CD14-positive monocyte (primary cell): ENCODE data around the gene DHRS3. TPM values are rescaled to one million over a fixed set of nuclear protein-coding genes. Genes with fewer than 3 reads are reported as not detected.

ENCODE experiments used
- DNase-seq, 3 donors: peaks; one replicate each; pipeline ENCODE4 v3.0.0-alpha.2; 2011 to 2022
- H2AFZ ChIP-seq: 2 replicates; pipeline ENCODE4 v1.6.0; 2012; ENCODE audit warnings: mild to moderate bottlenecking, low read depth, low read length, inconsistent platforms; ENCODE audit not compliant: insufficient read depth, poor library complexity, severe bottlenecking
- H3K27ac ChIP-seq, 2 donors: 1 replicate in 1 of 2; 2 replicates in 1 of 2; pipeline ENCODE4 v1.5.1; 2012 to 2013; ENCODE audit warnings: low read length in 2 of 2, control low read depth in 1 of 2, inconsistent platforms in 1 of 2, low read depth in 1 of 2, mild to moderate bottlenecking in 1 of 2
- H3K27me3 ChIP-seq, 2 donors: one replicate each; pipeline versions ENCODE4 v1.6.0 to v1.6.1; 2011 to 2013; ENCODE audit warnings: low read length in 2 of 2; ENCODE audit not compliant: control insufficient read depth in 2 of 2, insufficient read depth in 2 of 2
- H3K36me3 ChIP-seq, 2 donors: replicated peaks in 1 of 2; 1 replicate in 1 of 2; 2 replicates in 1 of 2; pipeline versions ENCODE4 v1.5.1 to v1.6.1; 2012 to 2013; ENCODE audit warnings: low read length in 2 of 2, control low read depth in 1 of 2, inconsistent platforms in 1 of 2, mild to moderate bottlenecking in 1 of 2; ENCODE audit not compliant: insufficient read depth in 2 of 2, control insufficient read depth in 1 of 2
- H3K4me1 ChIP-seq, 2 donors: 1 replicate in 1 of 2; 2 replicates in 1 of 2; pipeline versions ENCODE4 v1.5.1 to v1.6.1; 2012 to 2013; ENCODE audit warnings: low read length in 2 of 2, control low read depth in 1 of 2, inconsistent platforms in 1 of 2, mild to moderate bottlenecking in 1 of 2, moderate library complexity in 1 of 2; ENCODE audit not compliant: insufficient read depth in 2 of 2, control insufficient read depth in 1 of 2
- H3K4me2 ChIP-seq: replicated peaks from 2 replicates; pipeline ENCODE3; 2012; ENCODE audit warnings: low read length, moderate library complexity, mild to moderate bottlenecking; ENCODE audit not compliant: poor library complexity, severe bottlenecking; ENCODE audit errors: extremely low read depth
- H3K4me3 ChIP-seq, 3 experiments: fragments of 200-600 bp in 1 of 3; sonication (generic) in 1 of 3; replicated peaks in 1 of 3; 1 replicate in 2 of 3; 2 replicates in 1 of 3; pipeline ENCODE4 v1.5.1; 2011 to 2013; ENCODE audit warnings: low read length in 3 of 3, mild to moderate bottlenecking in 3 of 3, control low read depth in 2 of 3, low read depth in 2 of 3, inconsistent platforms in 1 of 3, moderate library complexity in 1 of 3
- H3K79me2 ChIP-seq: 2 replicates; pipeline ENCODE4 v1.6.0; 2012; ENCODE audit warnings: mild to moderate bottlenecking, control low read depth, inconsistent platforms, low read length, moderate library complexity; ENCODE audit not compliant: insufficient read depth
- H3K9ac ChIP-seq: 2 replicates; pipeline ENCODE4 v1.6.0; 2017; ENCODE audit warnings: low read length, mild to moderate bottlenecking; ENCODE audit not compliant: insufficient read depth, poor library complexity, severe bottlenecking
- H3K9me3 ChIP-seq, 2 donors: replicated peaks in 1 of 2; 1 replicate in 1 of 2; 2 replicates in 1 of 2; pipeline versions ENCODE4 v1.5.1 to v1.6.1; 2012 to 2013; ENCODE audit warnings: low read length in 2 of 2, control low read depth in 1 of 2; ENCODE audit not compliant: control insufficient read depth in 1 of 2, insufficient read depth in 1 of 2
- H4K20me1 ChIP-seq: 2 replicates; pipeline ENCODE4 v1.6.0; 2012; ENCODE audit warnings: mild to moderate bottlenecking, low read length, control low read depth, moderate library complexity; ENCODE audit not compliant: insufficient read depth
- H3K27ac Mint-ChIP-seq, 7 donors: one replicate each; pipeline ENCODE4 v1.8.0; 2020; ENCODE audit warnings: mild to moderate bottlenecking in 7 of 7, mixed read lengths in 7 of 7, moderate library complexity in 6 of 7, inconsistent platforms in 2 of 7
- H3K27me3 Mint-ChIP-seq, 3 donors: one replicate each; pipeline ENCODE4 v1.8.0; 2021 to 2022; ENCODE audit warnings: low read depth in 3 of 3, mild to moderate bottlenecking in 3 of 3, mixed read lengths in 3 of 3, moderate library complexity in 3 of 3, inconsistent platforms in 1 of 3
- H3K36me3 Mint-ChIP-seq, 2 donors: one replicate each; pipeline ENCODE4 v1.8.0; 2020; ENCODE audit warnings: mixed read lengths in 2 of 2, inconsistent platforms in 1 of 2, mild to moderate bottlenecking in 1 of 2
- H3K4me1 Mint-ChIP-seq: one replicate; pipeline ENCODE4 v1.8.0; 2020; ENCODE audit warnings: mild to moderate bottlenecking, mixed read lengths
- H3K4me3 Mint-ChIP-seq, 2 donors: one replicate each; pipeline ENCODE4 v1.8.0; 2020; ENCODE audit warnings: mild to moderate bottlenecking in 2 of 2, mixed read lengths in 2 of 2, moderate library complexity in 1 of 2
- H3K9me3 Mint-ChIP-seq, 7 donors: one replicate each; pipeline ENCODE4 v1.8.0; 2020 to 2022; ENCODE audit warnings: mixed read lengths in 7 of 7, mild to moderate bottlenecking in 6 of 7, moderate library complexity in 6 of 7, inconsistent platforms in 2 of 7
- WGBS: methylation state at CpG from one replicate; pipeline ENCODE4 v1.1.5; 2013; ENCODE audit warnings: missing lambda C conversion rate; ENCODE audit not compliant: insufficient coverage; 5-methylcytosine and 5-hydroxymethylcytosine counted together
- intact Hi-C, 2 donors: fragments of 100-400 bp; cut with micrococcal nuclease; formaldehyde crosslinking; loops; one replicate each; pipeline versions ENCODE4 v1.15.0 to v1.15.1; 2023
- polyA plus RNA-seq, 3 donors: library from polyadenylated mRNA; depleted of rRNA in 1 of 3; unstranded in 2 of 3; stranded (reverse) in 1 of 3; fragments of 300-500 nt in 2 of 3; fragments of >200 nt in 1 of 3; fragmentation: Illumina TruSeq in 2 of 3; gene quantifications; 1 replicate in 2 of 3; 2 replicates in 1 of 3; pipeline ENCODE4 v1.2.3, GENCODE V29; 2012 to 2021
- TF ChIP-seq, protein P1 (sequence below): fragments of 200-600 bp; IDR thresholded peaks from one replicate; pipeline ENCODE4 v1.8.0; 2022; ENCODE audit warnings: antibody characterized with exemption, mild to moderate bottlenecking

Gene DHRS3
- polyA plus RNA-seq, 3 donors: 0.23 to 0.59 (median 0.29) TPM

DNA sequence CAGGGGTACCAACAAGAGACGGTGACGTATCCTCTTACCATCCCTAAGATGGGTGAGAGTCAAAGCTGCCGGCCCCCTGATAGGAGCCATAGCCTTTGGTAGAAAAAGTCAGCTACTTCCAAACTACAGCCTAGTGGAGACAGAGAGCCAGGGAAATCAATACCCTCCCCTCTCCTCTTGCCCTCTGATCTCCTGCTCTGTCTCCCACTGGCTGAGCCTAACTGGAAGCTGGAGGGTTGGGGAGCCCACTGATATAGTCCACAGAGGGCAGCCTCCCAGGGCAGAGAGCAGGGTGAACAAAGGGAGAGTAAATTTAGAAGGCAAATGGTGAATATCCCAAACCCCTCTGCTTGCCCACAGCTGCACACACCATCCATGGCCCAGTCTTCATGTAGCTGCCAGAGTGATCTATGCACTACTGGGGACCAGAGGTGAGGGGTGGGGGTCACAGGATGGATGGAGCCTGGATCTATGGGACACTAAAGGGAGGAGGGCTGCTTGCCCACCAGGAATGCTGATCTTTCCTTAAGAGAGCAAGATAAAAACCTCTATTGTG is 80.0 kb downstream of the DHRS3 start:
- Mint-ChIP-seq H3K27me3 (peaks cover 3 to 13% (median 8%) of the 10 kb centered on the region in 3 donors), H3K4me3 (no peak overlapping the region)
- no CpG with 5 or more reads among the region's 3 CpGs for WGBS

DNA sequence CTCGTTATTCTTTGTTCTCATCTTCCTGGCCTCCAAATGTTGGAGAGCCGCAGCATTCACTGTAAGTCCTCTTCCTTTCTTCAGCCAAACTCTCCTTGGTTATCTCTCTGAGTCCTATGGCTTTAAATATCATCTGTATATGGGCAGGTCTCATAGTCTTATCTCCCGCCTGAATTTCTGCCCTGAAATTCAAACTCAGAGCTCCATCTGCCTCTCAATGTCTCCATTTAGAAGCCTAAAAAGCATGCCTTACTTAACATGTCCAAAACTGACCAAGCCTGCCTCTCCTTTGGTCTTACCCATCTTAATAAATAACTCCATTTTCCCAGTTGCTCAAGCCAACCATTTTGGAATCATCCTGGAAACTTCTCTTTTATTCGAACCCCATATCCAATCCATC is 80.7 kb downstream of the DHRS3 start:
- no peaks in the 10 kb centered on the region for H4K20me1 ChIP-seq
- H3K27ac ChIP-seq: no peak overlapping the region
- intact Hi-C loops: no loop called here
- H3K4me1 Mint-ChIP-seq: no peaks in the 10 kb centered on the region
- H3K36me3 ChIP-seq: no peaks in the 10 kb centered on the region
- H3K27me3 ChIP-seq: peaks cover 0 to 3% of the 10 kb centered on the region in 2 donors
- no peak for DNase-seq
- no peak overlapping the region for H3K9ac ChIP-seq
- 90% methylated on average over 2 of the region's 4 CpGs for WGBS
- no peak overlapping the region for H3K4me3 ChIP-seq
- no peak overlapping the region for H2AFZ ChIP-seq
- peaks cover 3 to 13% (median 7%) of the 10 kb centered on the region in 3 donors for H3K27me3 Mint-ChIP-seq
- H3K4me3 Mint-ChIP-seq: no peak overlapping the region
- peaks cover 0 to 4% of the 10 kb centered on the region in 2 donors for H3K9me3 ChIP-seq
- H3K4me2 ChIP-seq: no peak overlapping the region
- TF ChIP-seq, protein P1, sequence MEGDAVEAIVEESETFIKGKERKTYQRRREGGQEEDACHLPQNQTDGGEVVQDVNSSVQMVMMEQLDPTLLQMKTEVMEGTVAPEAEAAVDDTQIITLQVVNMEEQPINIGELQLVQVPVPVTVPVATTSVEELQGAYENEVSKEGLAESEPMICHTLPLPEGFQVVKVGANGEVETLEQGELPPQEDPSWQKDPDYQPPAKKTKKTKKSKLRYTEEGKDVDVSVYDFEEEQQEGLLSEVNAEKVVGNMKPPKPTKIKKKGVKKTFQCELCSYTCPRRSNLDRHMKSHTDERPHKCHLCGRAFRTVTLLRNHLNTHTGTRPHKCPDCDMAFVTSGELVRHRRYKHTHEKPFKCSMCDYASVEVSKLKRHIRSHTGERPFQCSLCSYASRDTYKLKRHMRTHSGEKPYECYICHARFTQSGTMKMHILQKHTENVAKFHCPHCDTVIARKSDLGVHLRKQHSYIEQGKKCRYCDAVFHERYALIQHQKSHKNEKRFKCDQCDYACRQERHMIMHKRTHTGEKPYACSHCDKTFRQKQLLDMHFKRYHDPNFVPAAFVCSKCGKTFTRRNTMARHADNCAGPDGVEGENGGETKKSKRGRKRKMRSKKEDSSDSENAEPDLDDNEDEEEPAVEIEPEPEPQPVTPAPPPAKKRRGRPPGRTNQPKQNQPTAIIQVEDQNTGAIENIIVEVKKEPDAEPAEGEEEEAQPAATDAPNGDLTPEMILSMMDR: no peak
- H3K27ac Mint-ChIP-seq: no peak overlapping the region
- H3K9me3 Mint-ChIP-seq: peaks cover 0 to 12% (median 9%) of the 10 kb centered on the region in 7 donors
- no peaks in the 10 kb centered on the region for H3K79me2 ChIP-seq
- no peaks in the 10 kb centered on the region for H3K4me1 ChIP-seq
- peaks cover 0 to 4% of the 10 kb centered on the region in 2 donors for H3K36me3 Mint-ChIP-seq

More for the DNA sequence above, 80.0 kb downstream of the DHRS3 start:
- H2AFZ ChIP-seq: no peak overlapping the region
- H3K4me3 ChIP-seq: no peak overlapping the region
- H3K4me2 ChIP-seq: no peak overlapping the region
- intact Hi-C loops: no loop called here
- H3K9ac ChIP-seq: no peak overlapping the region
- TF ChIP-seq, protein P1: no peak
- H3K4me1 ChIP-seq: no peaks in the 10 kb centered on the region
- H3K79me2 ChIP-seq: no peaks in the 10 kb centered on the region
- Mint-ChIP-seq H3K4me1 (no peaks in the 10 kb centered on the region), H3K9me3 (peaks cover 0 to 12% (median 9%) of the 10 kb centered on the region in 7 donors), H3K36me3 (peaks cover 0 to 4% of the 10 kb centered on the region in 2 donors), H3K27ac (no peak overlapping the region)
- H3K27me3 ChIP-seq: peaks cover 0 to 3% of the 10 kb centered on the region in 2 donors
- no peak for DNase-seq
- no peaks in the 10 kb centered on the region for H3K36me3 ChIP-seq
- H3K27ac ChIP-seq: no peak overlapping the region
- no peaks in the 10 kb centered on the region for H4K20me1 ChIP-seq
- H3K9me3 ChIP-seq: peaks cover 0 to 4% of the 10 kb centered on the region in 2 donors
